GM12878 (cell line): ENCODE measurements around the gene NT5E. TPM values are rescaled to one million over a fixed set of nuclear protein-coding genes. Genes with fewer than 3 reads are reported as not detected.

Source experiments
- ATAC-seq: fragments of 200-7000 bp; cut with Tn5 transposase; 3 replicates; pipeline ENCODE4 v1.9.1; 2020; ENCODE audit warnings: mild to moderate bottlenecking, moderate library complexity
- BruUV-seq: library from RNA; stranded (reverse); fragments of 400-500 nt; replicated peaks from 2 replicates; lab custom pipeline; 2021; lab: Mats Ljungman, UMichigan
- CTCF ChIA-PET: fragments of 300-600 bp; sonication (Branson Sonifier 250); formaldehyde crosslinking; extraction: SDS; loops from one replicate; lab custom pipeline; 2021; ENCODE audit warnings: inconsistent platforms; lab: Yijun Ruan, JAX
- POLR2A ChIA-PET: fragments of 350-600 bp; formaldehyde crosslinking; extraction: SDS; loops from one replicate; lab custom pipeline; 2021; ENCODE audit warnings: inconsistent platforms; lab: Charles Lee
- RAD21 ChIA-PET: fragments of 300-600 bp; sonication (Branson Sonifier 250); formaldehyde crosslinking; loops from one replicate; lab custom pipeline; 2023; ENCODE audit warnings: antibody characterized with exemption; ENCODE audit not compliant: unreplicated experiment; lab: Charles Lee
- SMC1A ChIA-PET: fragments of 300-600 bp; sonication (Branson Sonifier 250); formaldehyde crosslinking; loops from one replicate; lab custom pipeline; 2023; ENCODE audit not compliant: unreplicated experiment, uncharacterized antibody; lab: Charles Lee
- DNase-seq: peaks from one replicate; pipeline ENCODE4 v3.0.0-alpha.2; 2011; ENCODE audit warnings: low read depth, low spot score
- FAIRE-seq: peaks from 3 replicates; lab custom pipeline; 2011; peaks lifted over from hg19 to GRCh38; lab: Jason Lieb, UNC
- H2AFZ ChIP-seq: 2 replicates; pipeline ENCODE4 v1.6.0; 2011; ENCODE audit warnings: low read depth, low read length, control low read depth; ENCODE audit not compliant: control insufficient read depth
- H3K27ac ChIP-seq: 2 replicates; pipeline ENCODE4 v1.5.1; 2011; ENCODE audit warnings: control low read depth; ENCODE audit not compliant: control insufficient read depth, insufficient read depth
- H3K27me3 ChIP-seq, 2 experiments: replicated peaks in 1 of 2; 2 replicates each; pipeline versions ENCODE4 v1.6.0 to v1.6.1; 2011; ENCODE audit warnings: low read length in 1 of 2; ENCODE audit not compliant: control insufficient read depth in 2 of 2, insufficient read depth in 2 of 2
- H3K36me3 ChIP-seq, 2 experiments: 2 replicates each; pipeline ENCODE4 v1.5.1; 2011; ENCODE audit warnings: low read length in 1 of 2; ENCODE audit not compliant: control insufficient read depth in 2 of 2, insufficient read depth in 2 of 2
- H3K4me1 ChIP-seq: 2 replicates; pipeline ENCODE4 v1.6.1; 2011; ENCODE audit warnings: mild to moderate bottlenecking, low read length, moderate library complexity, mixed read lengths; ENCODE audit not compliant: control insufficient read depth, insufficient read depth
- H3K4me2 ChIP-seq: 2 replicates; pipeline ENCODE4 v1.6.0; 2011; ENCODE audit warnings: control low read depth; ENCODE audit not compliant: control insufficient read depth, insufficient read depth
- H3K4me3 ChIP-seq: fragments of 200-600 bp; sonication (generic); 2 replicates; pipeline ENCODE4 v1.5.1; 2016
- H3K79me2 ChIP-seq: 2 replicates; pipeline ENCODE4 v1.6.0; 2011; ENCODE audit warnings: low read length; ENCODE audit not compliant: control insufficient read depth, insufficient read depth
- H3K9ac ChIP-seq: 2 replicates; pipeline ENCODE4 v1.8.0; 2011; ENCODE audit warnings: low read length, control low read depth, mixed read lengths; ENCODE audit not compliant: control insufficient read depth, insufficient read depth
- H3K9me3 ChIP-seq: replicated peaks from 3 replicates; pipeline ENCODE4 v1.5.1; 2011; ENCODE audit warnings: mild to moderate bottlenecking, low read length; ENCODE audit not compliant: control insufficient read depth, insufficient read depth
- H4K20me1 ChIP-seq: 2 replicates; pipeline ENCODE4 v1.6.0; 2011; ENCODE audit not compliant: control insufficient read depth, insufficient read depth
- BCL3 ChIP-seq: IDR thresholded peaks from 2 replicates; pipeline ENCODE4 v1.6.1; 2011; ENCODE audit warnings: borderline replicate concordance, low read depth, mild to moderate bottlenecking, moderate library complexity, low read length; ENCODE audit not compliant: insufficient read depth, poor library complexity, severe bottlenecking
- FOXK2 ChIP-seq: fragments of 450-650 bp; IDR thresholded peaks from 2 replicates; pipeline ENCODE4 v1.6.1; 2017; ENCODE audit warnings: mild to moderate bottlenecking, moderate library complexity
- HDAC2 ChIP-seq: fragments of 200-600 bp; sonication (generic); IDR thresholded peaks from 2 replicates; pipeline ENCODE4 v1.6.1; 2017
- HSF1 ChIP-seq: fragments of 150-350 bp; IDR thresholded peaks from 2 replicates; pipeline ENCODE4 v1.6.1; 2014; ENCODE audit warnings: mild to moderate bottlenecking, low read depth, low read length
- IKZF2 ChIP-seq, 2 experiments: fragments of 450-650 bp; IDR thresholded peaks; 2 replicates each; pipeline ENCODE4 v1.6.1; 2017; ENCODE audit warnings: mild to moderate bottlenecking in 2 of 2, moderate library complexity in 2 of 2
- IRF4 ChIP-seq: IDR thresholded peaks from 2 replicates; pipeline ENCODE4 v1.6.1; 2011; ENCODE audit warnings: low read depth, low read length
- PAX8 ChIP-seq: fragments of 450-650 bp; IDR thresholded peaks from 2 replicates; pipeline ENCODE4 v1.6.1; 2017; ENCODE audit warnings: mild to moderate bottlenecking, moderate library complexity
- RFX5 ChIP-seq: IDR thresholded peaks from 2 replicates; pipeline ENCODE4 v1.6.1; 2011; ENCODE audit warnings: low read depth, low read length, improper control_type of control experiment
- WGBS: methylation state at CpG from one replicate; pipeline ENCODE4 v1.1.6; 2016; ENCODE audit warnings: low lambda C conversion rate; ENCODE audit not compliant: insufficient replicate concordance, insufficient coverage; ENCODE audit errors: missing lambda C conversion rate; 5-methylcytosine and 5-hydroxymethylcytosine counted together
- in situ Hi-C: fragments of 300-500 bp; cut with MboI; formaldehyde crosslinking; loops from 9 replicates; pipeline ENCODE4 v1.14.3; 2018; ENCODE audit warnings: mixed read lengths
- intact Hi-C: fragments of 100-400 bp; cut with micrococcal nuclease; formaldehyde crosslinking; loops from one replicate; pipeline ENCODE4 v1.14.2; 2022; ENCODE audit not compliant: unreplicated experiment
- polyA plus RNA-seq, 11 experiments: library from polyadenylated mRNA; depleted of rRNA in 4 of 11; unstranded in 6 of 11; stranded (reverse) in 5 of 11; fragments of >200 nt; fragmentation: Nextera tagmentation in 4 of 11; fragmentation: Illumina TruSeq in 1 of 11; extraction: Ambion mirVana in 4 of 11; extraction: Trizol in 1 of 11; gene quantifications; 1 replicate in 1 of 11; 2 replicates in 10 of 11; pipeline versions ENCODE4 v1.2.1 to v1.2.3, GENCODE V29; 2011 to 2016; ENCODE audit warnings: inconsistent platforms in 2 of 11, missing spikeins in 2 of 11, low read depth in 1 of 11
- total RNA-seq, 4 experiments: library from RNA; depleted of rRNA in 3 of 4; stranded (reverse); fragments of >200 nt in 3 of 4; fragmentation: Illumina TruSeq in 1 of 4; extraction: Trizol in 1 of 4; gene quantifications; 2 replicates each; pipeline versions ENCODE4 v1.2.1 to v1.2.3, GENCODE V29; 2013 to 2021

NT5E gene
- total and polyA plus RNA-seq, 10 of the 15 experiments (the other 5 are each of a cell fraction or from before 2014, with no cell fraction given) = 1.9 to 9.7 (median 7.3) TPM

GRCh38 chr6:85406641-85407075 is 43.2 kb upstream of the NT5E start (continued):
- TF ChIP-seq BCL3 (no peak), HSF1 (no peak), RFX5 (no peak), IKZF2 (IDR thresholded peaks at IDR 0.05) (no peak)

GRCh38 chr6:85408039-85408438 is 41.8 kb upstream of the NT5E start:
- H3K9me3 ChIP-seq = no peaks in the 10 kb centered on the region
- no peak for DNase-seq
- H4K20me1 ChIP-seq = no peaks in the 10 kb centered on the region
- POLR2A ChIA-PET = no interaction called here
- intact Hi-C loops = loop anchor here (5.0 kb wide), 1 partner anchor 36 kb away; no protein-coding TSS in a partner anchor
- H2AFZ ChIP-seq = no peak overlapping the region
- peaks cover 13% of the 10 kb centered on the region for H3K4me1 ChIP-seq
- no peak overlapping the region for H3K9ac ChIP-seq
- no peak overlapping the region for H3K4me2 ChIP-seq
- in situ Hi-C loops = no loop called here
- RAD21 ChIA-PET = no interaction called here
- no peaks in the 10 kb centered on the region for H3K79me2 ChIP-seq
- H3K4me3 ChIP-seq = no peak overlapping the region
- WGBS = 63% methylated on average over 2 of the region's 2 CpGs
- H3K36me3 ChIP-seq = no peaks in the 10 kb centered on the region
- no TSS peak for BruUV-seq
- CTCF ChIA-PET = no interaction called here
- no peak overlapping the region for H3K27ac ChIP-seq
- TF ChIP-seq PAX8 (no peak), HDAC2 (no peak), IRF4 (no peak), FOXK2 (no peak)
- TF ChIP-seq, all 136 proteins: peak for 0
- no peaks in the 10 kb centered on the region for H3K27me3 ChIP-seq
- SMC1A ChIA-PET = no interaction called here
- FAIRE-seq = no peak
- ATAC-seq = no peak
